ENCODE measurements around the gene CCDC195.
"Not testable (repeated sequence)": the region's sequence is repeated elsewhere in the genome, so short reads cannot be mapped to it uniquely, and the experiment has no call there.

CCDC195 gene

GRCh38 chr2:224690868-224691267, 25.3 kb downstream of the CCDC195 start:
- no peak for DNase-seq

DNA sequence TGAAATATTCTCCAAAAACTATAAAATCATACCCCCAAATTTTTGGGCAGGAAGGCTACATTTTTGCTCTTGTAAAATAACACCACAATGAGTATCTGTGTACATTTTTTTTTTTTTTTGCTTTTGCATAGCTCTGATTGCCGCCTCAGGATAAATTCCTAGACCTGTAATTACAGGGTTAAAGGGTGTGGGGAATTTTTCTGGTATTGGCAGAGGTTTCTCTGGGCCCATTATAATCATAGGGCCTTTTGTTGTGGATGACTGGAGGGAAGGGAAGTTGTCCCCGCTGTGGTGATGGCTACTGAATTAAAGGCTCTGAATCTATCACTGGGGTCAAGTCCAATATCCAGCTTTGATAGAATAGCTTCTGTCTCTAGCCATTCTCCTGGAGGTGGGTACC, 26.6 kb downstream of the CCDC195 start:
- no peak for DNase-seq

- DNase-seq: no peak
These were observed 27.2 kb downstream of the CCDC195 start for GRCh38 chr2:224688997-224689396.

DNA sequence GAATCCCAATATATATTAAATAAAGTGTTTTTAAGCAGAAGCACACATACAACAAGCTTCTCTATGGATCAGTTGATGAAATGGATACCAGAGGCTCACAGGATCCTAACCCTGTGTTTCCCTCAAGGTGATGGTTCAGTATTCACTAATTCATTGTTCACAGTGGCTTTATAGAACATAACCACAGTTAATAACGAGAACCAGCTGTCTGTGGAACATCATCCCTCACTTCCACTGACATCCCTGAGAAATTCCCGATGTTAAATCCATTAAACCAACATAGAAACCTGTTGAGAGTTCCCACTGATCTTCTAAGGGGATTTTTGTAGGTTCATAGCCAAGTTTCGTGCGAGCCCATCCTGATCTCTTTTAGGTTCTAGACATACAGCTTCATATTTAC, 29.0 kb downstream of the CCDC195 start:
- DNase-seq: no peak

DNA sequence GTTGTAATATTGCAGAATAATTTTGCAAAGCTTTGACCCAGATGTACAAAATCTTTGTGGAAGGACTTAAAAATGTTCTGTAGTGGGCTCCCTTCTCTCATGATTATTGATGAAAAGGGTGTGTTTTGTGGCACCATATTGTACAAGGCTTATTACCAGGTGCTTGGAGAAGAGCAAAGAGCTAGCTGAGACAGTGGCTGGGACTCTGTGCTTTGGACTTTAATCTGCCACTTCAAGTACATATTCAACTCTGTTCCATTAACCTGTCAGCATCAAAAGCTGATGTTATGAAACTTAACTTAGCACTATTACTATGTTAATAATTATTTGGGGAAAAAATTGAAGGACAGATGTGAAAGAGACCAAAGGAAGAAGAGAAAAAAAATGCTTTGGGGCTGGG, 31.0 kb downstream of the CCDC195 start:
- no peak for DNase-seq

DNA sequence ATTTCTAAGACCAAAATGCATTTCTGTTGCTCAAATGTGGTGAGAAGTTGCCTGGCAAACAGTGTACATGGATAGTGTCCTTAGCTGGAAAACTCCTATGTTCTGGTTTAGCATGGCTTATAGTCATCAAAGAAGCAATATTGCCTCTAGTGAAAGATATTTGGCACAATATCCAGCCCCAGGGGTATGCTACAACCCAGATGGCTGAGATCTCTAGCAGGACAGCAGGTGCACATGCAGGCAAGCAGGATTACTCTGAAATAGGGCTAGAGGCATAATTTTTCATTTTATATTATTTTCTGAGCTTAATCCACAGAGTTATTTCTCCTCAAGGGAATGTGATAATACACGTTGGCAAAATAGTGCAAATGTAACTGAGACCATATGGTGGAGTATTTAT, 34.0 kb downstream of the CCDC195 start:
- DNase-seq: no peak

GRCh38 chr2:224671731-224672130, 44.4 kb downstream of the CCDC195 start:
- DNase-seq: no peak

DNA sequence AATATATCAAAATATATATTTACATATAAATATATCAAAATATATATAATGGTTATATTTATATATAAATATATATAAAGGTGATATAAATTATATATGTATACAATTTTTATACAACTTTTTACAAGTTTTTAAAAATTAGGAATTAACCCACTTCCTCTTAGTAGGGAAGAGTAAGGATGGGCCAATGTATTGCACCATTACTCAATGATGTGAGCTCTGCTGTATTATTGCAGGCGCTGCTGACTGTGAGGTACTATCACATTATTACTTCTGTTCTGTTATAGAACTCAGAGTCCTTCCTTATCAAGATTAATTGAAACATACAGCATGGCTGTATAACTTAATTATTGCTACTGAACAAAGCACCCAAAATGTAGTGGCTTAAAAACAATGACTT, 46.0 kb downstream of the CCDC195 start:
- peak; percentile 7 to 51 (median 36) for DNase-seq

DNA sequence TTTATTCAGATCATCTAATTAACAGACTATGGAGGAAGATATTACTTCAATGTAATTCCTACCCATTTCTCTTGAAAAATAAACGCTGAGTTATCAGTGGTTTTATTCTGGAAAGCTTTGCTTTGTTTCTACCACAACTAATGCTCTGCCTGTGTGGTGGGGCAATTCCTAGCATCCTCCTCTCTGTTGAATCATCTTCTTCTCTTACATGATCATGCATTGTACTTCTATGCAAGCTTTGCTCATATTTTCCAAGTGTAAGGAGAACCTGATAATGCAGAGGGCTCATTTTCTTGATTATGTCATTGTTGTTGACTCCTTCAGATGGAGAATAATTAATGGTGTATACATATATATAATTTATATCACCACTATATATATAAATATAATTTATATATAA, 46.7 kb downstream of the CCDC195 start:
- DNase-seq: no peak

DNA sequence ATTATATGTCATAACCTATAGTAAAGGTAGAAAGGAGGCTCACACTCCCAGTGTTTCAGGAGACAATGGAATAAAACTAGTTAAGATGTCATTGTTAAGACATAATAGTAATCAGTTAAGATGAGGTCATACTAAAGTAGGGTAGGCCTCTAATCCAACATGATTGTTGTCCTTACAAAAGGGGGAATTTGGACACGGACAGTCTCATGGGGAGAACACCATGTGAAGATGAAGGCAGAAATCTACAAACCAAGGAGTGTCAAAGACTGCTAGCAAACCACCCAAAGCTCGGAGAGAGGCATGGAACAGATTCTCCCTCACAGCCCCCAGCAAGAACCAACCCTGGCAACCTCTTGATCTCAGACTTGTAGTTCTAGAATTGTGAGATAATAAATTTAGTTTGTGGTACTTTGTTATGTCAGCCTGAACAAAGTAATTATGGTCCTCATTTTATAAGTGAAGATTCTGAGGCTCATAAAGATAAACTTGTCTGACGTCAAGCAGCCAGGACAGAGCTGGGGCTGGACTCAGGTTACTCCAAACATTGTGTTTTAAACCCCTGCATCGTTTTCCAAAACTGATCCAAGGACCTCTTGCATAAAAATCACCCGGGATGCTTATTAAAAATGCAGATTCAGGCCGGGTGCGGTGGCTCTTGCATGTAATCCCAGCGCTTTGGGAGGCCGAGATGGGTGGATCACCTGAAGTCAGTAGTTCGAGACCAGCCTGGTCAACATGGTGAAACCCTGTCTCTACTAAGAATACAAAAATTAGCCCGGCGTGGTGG, 47.8 kb downstream of the CCDC195 start:
- DNase-seq: no peak

DNA sequence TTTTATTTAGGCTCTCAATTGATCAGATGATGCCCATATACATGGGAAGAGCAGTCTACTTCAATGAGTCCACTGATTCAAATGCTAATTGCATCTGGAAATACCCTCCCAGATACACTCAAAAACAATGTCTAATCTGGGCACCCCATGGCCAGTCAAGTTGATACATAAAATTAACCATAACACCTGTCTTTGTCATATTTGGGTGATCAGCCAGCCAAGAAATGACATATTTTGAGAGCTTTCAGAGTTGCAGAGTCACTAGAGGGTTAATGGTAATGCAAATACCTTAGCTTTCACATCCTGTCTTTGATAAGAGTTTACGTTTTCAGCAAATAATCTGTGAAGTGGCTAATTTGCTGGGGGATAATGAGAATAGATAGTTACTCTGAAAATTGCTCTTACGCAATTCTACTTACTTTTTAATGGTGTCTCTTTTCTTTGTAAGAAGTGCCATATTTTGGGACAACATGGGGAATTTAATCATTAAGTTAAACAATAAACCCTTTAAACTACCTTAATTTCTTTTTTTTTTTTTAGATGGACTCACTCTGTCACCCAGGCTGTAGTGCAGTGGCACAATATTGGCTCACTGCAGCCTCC, 49.1 kb downstream of the CCDC195 start:
- no peak for DNase-seq

GRCh38 chr2:224663322-224663721, 52.8 kb downstream of the CCDC195 start:
- DNase-seq: not testable (repeated sequence)

DNA sequence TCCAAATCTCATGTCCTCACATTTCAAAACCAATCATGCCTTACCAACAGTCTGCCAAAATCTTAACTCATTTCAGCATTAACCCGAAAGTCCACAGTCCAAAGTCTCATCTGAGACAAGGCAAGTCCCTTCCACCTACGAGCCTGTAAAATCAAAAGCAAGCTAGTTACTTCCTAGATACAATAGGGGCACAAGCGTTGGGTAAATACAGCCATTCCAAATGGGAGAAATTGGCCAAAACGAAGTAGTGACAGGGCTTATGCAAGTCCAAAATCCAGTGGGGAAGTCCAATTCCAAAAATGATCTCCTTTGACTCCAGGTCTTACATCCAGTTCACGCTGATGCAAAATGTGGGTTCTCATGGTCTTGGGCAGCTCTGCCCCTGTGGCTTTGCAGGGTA, 54.5 kb downstream of the CCDC195 start:
- not testable (repeated sequence) for DNase-seq

GRCh38 chr2:224659714-224660113, 56.5 kb downstream of the CCDC195 start:
- DNase-seq: no peak

DNA sequence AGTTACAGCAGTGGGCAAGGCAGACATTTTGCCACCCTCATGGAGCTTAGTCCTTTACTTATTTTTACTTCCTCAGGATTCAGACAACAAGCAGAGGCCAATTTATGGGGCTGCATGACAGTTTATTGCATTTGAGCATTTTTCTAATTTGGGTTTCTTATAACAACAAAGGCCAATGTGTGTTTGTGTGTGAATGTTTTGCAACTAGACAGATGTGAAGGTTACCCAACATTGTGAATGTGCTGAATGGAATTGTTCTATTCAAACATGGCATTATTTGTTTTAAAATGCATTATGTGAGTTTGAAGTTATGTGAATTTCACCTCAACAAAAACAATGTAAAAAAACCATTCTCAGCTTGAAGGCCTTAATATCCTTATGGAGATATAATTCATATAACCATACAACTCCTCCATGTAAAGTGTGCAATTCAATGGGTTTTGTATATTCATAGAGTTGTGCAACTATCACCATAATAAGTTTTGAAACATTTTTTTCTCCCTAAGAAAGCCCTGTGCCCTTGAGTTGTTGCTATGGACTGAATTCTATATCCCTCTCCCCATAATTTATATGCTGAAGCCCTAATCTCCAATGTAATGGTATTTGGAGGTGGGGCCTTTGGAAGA, 57.3 kb downstream of the CCDC195 start:
- no peak for DNase-seq

GRCh38 chr2:224657349-224657748, 58.8 kb downstream of the CCDC195 start:
- no peak for DNase-seq

- DNase-seq: no peak
These were observed 61.1 kb downstream of the CCDC195 start for GRCh38 chr2:224655006-224655537.

All from suppressor macrophage (primary cell).